Neural progenitor cell (in vitro differentiated cells): ENCODE measurements around the gene NEO1. TPM values are rescaled to one million over a fixed set of nuclear protein-coding genes. Genes with fewer than 3 reads are reported as not detected.

Experiments
- DNase-seq: peaks from one replicate; pipeline ENCODE4 v3.0.0-alpha.2; 2016; ENCODE audit warnings: low spot score
- H2AFZ ChIP-seq: fragments of 200-600 bp; sonication (generic); replicated peaks from 2 replicates; pipeline ENCODE4 v1.6.1; 2016; ENCODE audit warnings: antibody characterized with exemption
- H3F3A ChIP-seq: fragments of 200-600 bp; sonication (generic); 2 replicates; pipeline ENCODE4 v1.6.1; 2016; ENCODE audit warnings: antibody characterized with exemption, low read depth
- H3K27ac ChIP-seq: fragments of 200-600 bp; sonication (generic); 2 replicates; pipeline ENCODE4 v1.5.1; 2016; ENCODE audit warnings: mild to moderate bottlenecking
- H3K27me3 ChIP-seq: fragments of 200-600 bp; sonication (generic); 2 replicates; pipeline ENCODE4 v1.6.1; 2016; ENCODE audit warnings: mild to moderate bottlenecking, moderate library complexity
- H3K36me3 ChIP-seq: fragments of 200-600 bp; sonication (generic); 2 replicates; pipeline ENCODE4 v1.5.1; 2016
- H3K4me1 ChIP-seq: fragments of 200-600 bp; sonication (generic); 2 replicates; pipeline ENCODE4 v1.6.1; 2016; ENCODE audit warnings: mixed run types
- H3K4me2 ChIP-seq: fragments of 200-600 bp; sonication (generic); 2 replicates; pipeline ENCODE4 v1.6.1; 2016
- H3K4me3 ChIP-seq: fragments of 200-600 bp; sonication (generic); 2 replicates; pipeline ENCODE4 v1.5.1; 2016
- H3K79me2 ChIP-seq: fragments of 200-600 bp; sonication (generic); 2 replicates; pipeline ENCODE4 v1.6.1; 2016; ENCODE audit warnings: low read depth
- H3K9ac ChIP-seq: fragments of 200-600 bp; sonication (generic); 2 replicates; pipeline ENCODE4 v1.6.1; 2016
- H3K9me3 ChIP-seq: fragments of 200-600 bp; sonication (generic); 2 replicates; pipeline ENCODE4 v1.5.1; 2016; ENCODE audit warnings: low read depth
- H4K20me1 ChIP-seq: fragments of 200-600 bp; sonication (generic); 2 replicates; pipeline ENCODE4 v1.6.1; 2016; ENCODE audit warnings: low read depth
- H3K27ac Mint-ChIP-seq: 3 replicates; pipeline ENCODE4 v1.8.0; 2021; ENCODE audit warnings: mixed read lengths
- H3K27me3 Mint-ChIP-seq: 2 replicates; pipeline ENCODE4 v1.8.0; 2022; ENCODE audit warnings: low read depth, mild to moderate bottlenecking, inconsistent platforms, moderate library complexity, mixed read lengths; ENCODE audit not compliant: insufficient read depth
- H3K36me3 Mint-ChIP-seq: 3 replicates; pipeline ENCODE4 v1.8.0; 2021; ENCODE audit warnings: mixed read lengths
- H3K4me1 Mint-ChIP-seq: 3 replicates; pipeline ENCODE4 v1.8.0; 2021; ENCODE audit warnings: mixed read lengths
- H3K4me3 Mint-ChIP-seq: 3 replicates; pipeline ENCODE4 v1.8.0; 2021; ENCODE audit warnings: mild to moderate bottlenecking, moderate library complexity, mixed read lengths
- H3K9me3 Mint-ChIP-seq: 3 replicates; pipeline ENCODE4 v1.8.0; 2020; ENCODE audit warnings: mixed read lengths
- EZH2 ChIP-seq: fragments of 200-600 bp; sonication (generic); IDR thresholded peaks from 2 replicates; pipeline ENCODE4 v1.6.1; 2017; ENCODE audit warnings: antibody characterized with exemption, mild to moderate bottlenecking, moderate library complexity
- EZH2phosphoT487 ChIP-seq: fragments of 200-600 bp; sonication (generic); IDR thresholded peaks from 2 replicates; pipeline ENCODE4 v1.6.1; 2017; ENCODE audit warnings: antibody characterized with exemption
- total RNA-seq: library from RNA; depleted of rRNA; stranded (reverse); fragments of >200 nt; gene quantifications from 2 replicates; pipeline ENCODE4 v1.2.3, GENCODE V29; 2015; ENCODE audit warnings: low replicate concordance
- TF ChIP-seq, protein P1 (sequence below): fragments of 200-600 bp; sonication (generic); IDR thresholded peaks from 2 replicates; pipeline ENCODE4 v1.5.1; 2017; ENCODE audit warnings: antibody characterized with exemption, mild to moderate bottlenecking

Gene NEO1
- total RNA-seq, 1 donor from 2014 or later, result 77.9 TPM

DNA sequence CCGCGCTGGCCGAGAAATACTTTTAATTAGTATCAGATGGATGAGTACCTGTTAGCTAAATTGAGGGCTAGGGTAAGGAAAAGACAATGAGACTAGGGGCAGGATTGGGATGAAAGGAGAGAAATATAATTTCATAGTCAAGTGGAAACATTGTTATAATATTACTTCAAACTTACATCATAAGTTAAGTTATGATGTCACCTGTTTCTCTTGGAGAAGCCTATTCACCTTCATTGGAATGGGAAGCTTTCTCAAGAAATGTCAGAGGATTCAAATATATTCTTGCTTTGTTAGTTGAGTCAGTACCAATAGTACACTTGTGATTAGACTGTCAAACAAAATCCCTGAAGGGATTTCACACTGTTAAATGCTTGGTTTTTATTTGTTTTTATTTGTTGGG, 116.2 kb downstream of the NEO1 start:
- H3K27me3 Mint-ChIP-seq, result no peaks in the 10 kb centered on the region
- TF ChIP-seq, protein P1, sequence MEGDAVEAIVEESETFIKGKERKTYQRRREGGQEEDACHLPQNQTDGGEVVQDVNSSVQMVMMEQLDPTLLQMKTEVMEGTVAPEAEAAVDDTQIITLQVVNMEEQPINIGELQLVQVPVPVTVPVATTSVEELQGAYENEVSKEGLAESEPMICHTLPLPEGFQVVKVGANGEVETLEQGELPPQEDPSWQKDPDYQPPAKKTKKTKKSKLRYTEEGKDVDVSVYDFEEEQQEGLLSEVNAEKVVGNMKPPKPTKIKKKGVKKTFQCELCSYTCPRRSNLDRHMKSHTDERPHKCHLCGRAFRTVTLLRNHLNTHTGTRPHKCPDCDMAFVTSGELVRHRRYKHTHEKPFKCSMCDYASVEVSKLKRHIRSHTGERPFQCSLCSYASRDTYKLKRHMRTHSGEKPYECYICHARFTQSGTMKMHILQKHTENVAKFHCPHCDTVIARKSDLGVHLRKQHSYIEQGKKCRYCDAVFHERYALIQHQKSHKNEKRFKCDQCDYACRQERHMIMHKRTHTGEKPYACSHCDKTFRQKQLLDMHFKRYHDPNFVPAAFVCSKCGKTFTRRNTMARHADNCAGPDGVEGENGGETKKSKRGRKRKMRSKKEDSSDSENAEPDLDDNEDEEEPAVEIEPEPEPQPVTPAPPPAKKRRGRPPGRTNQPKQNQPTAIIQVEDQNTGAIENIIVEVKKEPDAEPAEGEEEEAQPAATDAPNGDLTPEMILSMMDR, result no peak
- no peak for TF ChIP-seq EZH2phosphoT487
- TF ChIP-seq EZH2, result no peak
- H3K27ac ChIP-seq, result no peak overlapping the region
- H3K4me1 Mint-ChIP-seq, result peaks cover 2% of the 10 kb centered on the region
- no peaks in the 10 kb centered on the region for H3K9me3 ChIP-seq
- no peaks in the 10 kb centered on the region for H3F3A ChIP-seq
- H3K9ac ChIP-seq, result no peak overlapping the region
- H3K4me1 ChIP-seq, result no peaks in the 10 kb centered on the region
- peaks cover 19% of the 10 kb centered on the region for H3K36me3 Mint-ChIP-seq
- DNase-seq, result no peak
- H3K4me3 ChIP-seq, result no peak overlapping the region
- peaks cover 8% of the 10 kb centered on the region for H3K36me3 ChIP-seq
- H3K4me2 ChIP-seq, result no peak overlapping the region
- no peak overlapping the region for H3K4me3 Mint-ChIP-seq
- no peak overlapping the region for H2AFZ ChIP-seq
- H3K27me3 ChIP-seq, result no peaks in the 10 kb centered on the region
- H3K79me2 ChIP-seq, result no peaks in the 10 kb centered on the region
- H3K27ac Mint-ChIP-seq, result no peak overlapping the region
- H3K9me3 Mint-ChIP-seq, result peaks cover 3% of the 10 kb centered on the region
- H4K20me1 ChIP-seq, result no peaks in the 10 kb centered on the region

DNA sequence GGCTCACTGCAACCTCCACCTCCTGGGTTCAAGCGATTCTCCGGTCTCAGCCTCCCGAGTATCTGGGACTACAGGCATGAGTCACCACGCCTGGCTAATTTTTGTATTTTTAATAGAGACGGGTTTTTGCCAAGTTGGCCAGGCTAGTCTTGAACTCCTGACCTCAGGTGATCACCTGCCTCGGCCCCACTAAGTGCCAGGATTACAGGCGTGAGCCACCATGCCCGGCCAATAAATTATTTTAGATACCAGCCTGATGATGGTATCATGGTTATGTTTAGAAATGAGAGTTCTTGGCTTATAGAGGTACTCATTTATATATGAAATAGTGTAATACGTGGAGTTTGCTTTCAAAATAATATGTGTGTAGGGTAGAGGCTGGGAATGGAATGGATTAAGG, 119.4 kb downstream of the NEO1 start:
- DNase-seq, result no peak
- Histone ChIP-seq H3K9me3 (no peaks in the 10 kb centered on the region), H3K4me1 (peaks cover 19% of the 10 kb centered on the region), H4K20me1 (no peaks in the 10 kb centered on the region), H3K4me3 (no peak overlapping the region), H3K4me2 (no peak overlapping the region), H2AFZ (no peak overlapping the region), H3K36me3 (peaks cover 8% of the 10 kb centered on the region), H3K27ac (no peak overlapping the region), H3F3A (no peaks in the 10 kb centered on the region), H3K9ac (no peak overlapping the region), H3K79me2 (no peaks in the 10 kb centered on the region), H3K27me3 (no peaks in the 10 kb centered on the region)
- no peaks in the 10 kb centered on the region for H3K27me3 Mint-ChIP-seq
- TF ChIP-seq, protein P1, result no peak
- TF ChIP-seq EZH2, result no peak
- no peak for TF ChIP-seq EZH2phosphoT487
- H3K9me3 Mint-ChIP-seq, result no peaks in the 10 kb centered on the region
- H3K4me3 Mint-ChIP-seq, result no peak overlapping the region
- H3K4me1 Mint-ChIP-seq, result peaks cover 16% of the 10 kb centered on the region
- no peak overlapping the region for H3K27ac Mint-ChIP-seq
- H3K36me3 Mint-ChIP-seq, result peaks cover 3% of the 10 kb centered on the region

DNA sequence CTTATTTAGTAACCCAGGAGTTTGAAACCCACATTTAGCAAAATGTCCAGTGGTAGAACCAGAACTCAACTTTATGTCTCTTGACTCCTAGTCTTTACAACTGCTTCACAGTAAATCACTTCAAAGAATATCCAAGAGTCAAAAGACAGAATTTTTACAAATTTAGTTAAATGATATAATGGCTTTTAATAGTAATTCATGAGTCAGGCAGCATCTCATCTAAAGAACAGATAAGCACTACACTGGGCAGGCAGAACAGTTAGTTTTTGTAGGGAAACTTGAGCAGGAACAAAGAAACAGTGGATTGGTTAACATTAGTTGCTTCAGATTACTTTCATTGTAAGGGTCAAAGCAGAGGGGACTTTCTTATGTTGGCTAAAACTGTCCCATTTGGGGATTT, 120.2 kb downstream of the NEO1 start:
- Histone ChIP-seq H3K4me3 (no peak overlapping the region), H4K20me1 (no peaks in the 10 kb centered on the region), H3K4me1 (peaks cover 19% of the 10 kb centered on the region), H3K9ac (no peak overlapping the region), H3K4me2 (no peak overlapping the region), H3K9me3 (no peaks in the 10 kb centered on the region), H3K36me3 (peaks cover 4% of the 10 kb centered on the region), H3K27ac (no peak overlapping the region), H3F3A (no peaks in the 10 kb centered on the region), H2AFZ (no peak overlapping the region), H3K79me2 (no peaks in the 10 kb centered on the region), H3K27me3 (no peaks in the 10 kb centered on the region)
- Mint-ChIP-seq H3K27me3 (no peaks in the 10 kb centered on the region), H3K9me3 (no peaks in the 10 kb centered on the region), H3K36me3 (no peaks in the 10 kb centered on the region), H3K27ac (no peak overlapping the region), H3K4me3 (no peak overlapping the region), H3K4me1 (peaks cover 16% of the 10 kb centered on the region)
- TF ChIP-seq, protein P1, result no peak
- no peak for TF ChIP-seq EZH2phosphoT487
- no peak for TF ChIP-seq EZH2
- DNase-seq, result peak; percentile 3
